ENCODE data around the gene A2M.

DNA sequence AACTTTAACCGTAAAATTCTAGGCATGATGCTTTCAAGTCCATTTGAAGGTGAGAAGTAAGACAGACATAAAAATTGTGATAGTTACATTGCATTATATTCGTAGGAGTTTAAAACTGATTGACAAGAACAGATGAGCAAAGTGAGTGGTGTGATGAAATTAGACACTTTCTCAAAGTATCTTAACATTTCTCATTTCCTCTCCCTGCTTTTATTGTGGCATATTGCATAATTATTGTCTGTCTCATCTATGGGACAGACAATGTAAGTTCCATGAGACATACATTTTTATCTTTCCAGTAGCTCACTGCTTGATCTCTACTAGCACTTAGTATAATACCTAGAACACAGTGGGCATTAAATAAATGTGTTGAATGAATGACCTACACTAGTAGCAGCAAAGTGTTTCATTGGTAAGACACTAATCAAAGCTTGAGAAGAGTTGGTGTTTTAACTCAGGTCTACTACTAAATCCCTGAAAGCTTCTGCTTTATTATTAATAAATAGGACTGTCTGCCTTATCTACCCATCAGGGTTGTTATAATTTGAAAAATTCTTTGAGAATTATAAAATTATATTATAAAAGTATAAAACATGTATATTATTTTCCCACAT, 19.0 kb downstream of the A2M start:
- no peak for TF ChIP-seq CTCF (IDR thresholded peaks at IDR 0.05)
- TF ChIP-seq EZH2 (IDR thresholded peaks at IDR 0.05; ENCODE audit: borderline replicate concordance, insufficient read depth, low read depth, low read length, poor library complexity, severe bottlenecking): no peak
